ENCODE results near the gene KLHL36. TPM values are rescaled to one million over a fixed set of nuclear protein-coding genes. Genes with fewer than 3 reads are reported as not detected.

KLHL36 gene
- total RNA-seq, 1 experiment from 2014 or later: 36.7 TPM

DNA sequence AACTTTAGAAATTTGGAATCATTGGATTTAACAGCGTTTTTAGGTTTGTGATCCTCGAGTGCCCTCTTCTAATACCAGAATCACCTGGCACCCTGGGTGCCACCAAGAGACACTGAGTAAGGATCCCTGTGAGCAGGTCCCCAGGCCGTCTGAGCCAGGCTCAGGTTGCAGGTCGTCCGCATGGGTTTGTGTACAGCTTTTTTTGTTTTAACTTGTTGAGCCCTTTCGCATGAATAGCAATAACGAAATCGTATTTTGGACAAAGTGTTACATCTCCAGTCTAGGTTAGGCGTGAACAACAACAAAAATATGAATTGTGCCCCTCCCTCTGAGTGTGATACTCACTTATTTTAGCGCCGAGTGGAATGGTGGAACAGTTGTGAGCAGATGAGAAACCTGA, 62.4 kb downstream of the KLHL36 start:
- no peak for DNase-seq
- Histone ChIP-seq H3K79me1 (ENCODE audit: insufficient read depth, low read depth, low read length, poor library complexity, severe bottlenecking) (peaks cover 11% of the 10 kb centered on the region), H3K4me2 (ENCODE audit: insufficient read depth, insufficient read length, low read length) (no peak overlapping the region), H4K91ac (ENCODE audit: insufficient read length, low read depth, low read length) (no peak overlapping the region), H3K56ac (ENCODE audit: insufficient read length, low read depth, low read length) (no peak overlapping the region), H3K4ac (ENCODE audit: low read depth, low read length) (no peak overlapping the region), H4K20me1 (ENCODE audit: control insufficient read depth, insufficient read depth, insufficient read length) (peaks cover 4% of the 10 kb centered on the region), H3K18ac (ENCODE audit: insufficient read length, low read depth, low read length) (no peak overlapping the region), H2BK15ac (ENCODE audit: low read depth, low read length) (no peak overlapping the region), H3K4me1 (ENCODE audit: insufficient read depth, low read length) (peaks cover 2% of the 10 kb centered on the region; the same call in 1 of the 2 replicates), H4K5ac (ENCODE audit: insufficient read length, low read depth, low read length) (no peak overlapping the region), H3K27ac (ENCODE audit: insufficient read length, low read depth, low read length) (no peak overlapping the region), H3K14ac (ENCODE audit: insufficient read depth, low read length) (no peak overlapping the region), H3K9me3 (ENCODE audit: control insufficient read depth, low read depth, low read length) (no peaks in the 10 kb centered on the region), H3T11ph (ENCODE audit: low read length) (no peak overlapping the region), H2BK12ac (ENCODE audit: insufficient read length, low read depth, low read length) (no peak overlapping the region), H3K79me2 (ENCODE audit: insufficient read depth, low read length) (peaks cover 84% of the 10 kb centered on the region), H3K23ac (ENCODE audit: insufficient read length, low read depth, low read length) (no peak overlapping the region), H2AK5ac (ENCODE audit: insufficient read length, low read length) (no peak overlapping the region), H4K8ac (replicated peaks; ENCODE audit: insufficient read length, low read depth, low read length) (no peak overlapping the region), H2BK120ac (ENCODE audit: low read depth, low read length, poor library complexity, severe bottlenecking) (no peak overlapping the region), H2BK5ac (ENCODE audit: insufficient read length, low read length) (no peak overlapping the region), H3K9ac (ENCODE audit: extremely low read depth, insufficient read length, low read length) (no peak overlapping the region), H3K27me3 (ENCODE audit: insufficient read depth, low read length) (no peaks in the 10 kb centered on the region), H3K23me2 (ENCODE audit: insufficient read length, low read depth, low read length, poor library complexity, severe bottlenecking) (no peaks in the 10 kb centered on the region), H2AFZ (ENCODE audit: low read length) (no peak overlapping the region), H2BK20ac (ENCODE audit: low read depth, low read length, poor library complexity, severe bottlenecking) (no peak overlapping the region)
- TF ChIP-seq, protein P1, sequence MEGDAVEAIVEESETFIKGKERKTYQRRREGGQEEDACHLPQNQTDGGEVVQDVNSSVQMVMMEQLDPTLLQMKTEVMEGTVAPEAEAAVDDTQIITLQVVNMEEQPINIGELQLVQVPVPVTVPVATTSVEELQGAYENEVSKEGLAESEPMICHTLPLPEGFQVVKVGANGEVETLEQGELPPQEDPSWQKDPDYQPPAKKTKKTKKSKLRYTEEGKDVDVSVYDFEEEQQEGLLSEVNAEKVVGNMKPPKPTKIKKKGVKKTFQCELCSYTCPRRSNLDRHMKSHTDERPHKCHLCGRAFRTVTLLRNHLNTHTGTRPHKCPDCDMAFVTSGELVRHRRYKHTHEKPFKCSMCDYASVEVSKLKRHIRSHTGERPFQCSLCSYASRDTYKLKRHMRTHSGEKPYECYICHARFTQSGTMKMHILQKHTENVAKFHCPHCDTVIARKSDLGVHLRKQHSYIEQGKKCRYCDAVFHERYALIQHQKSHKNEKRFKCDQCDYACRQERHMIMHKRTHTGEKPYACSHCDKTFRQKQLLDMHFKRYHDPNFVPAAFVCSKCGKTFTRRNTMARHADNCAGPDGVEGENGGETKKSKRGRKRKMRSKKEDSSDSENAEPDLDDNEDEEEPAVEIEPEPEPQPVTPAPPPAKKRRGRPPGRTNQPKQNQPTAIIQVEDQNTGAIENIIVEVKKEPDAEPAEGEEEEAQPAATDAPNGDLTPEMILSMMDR (conservative IDR thresholded peaks at IDR 0.05): no peak
- peaks cover 0 to 12% (median 0%) of the 10 kb centered on the region in 3 experiments; a peak in 4 of 7 replicates for H3K36me3 Mint-ChIP-seq (ENCODE audit: insufficient read depth in 1 of 3, low read depth in 3 of 3)
- peaks cover 63 to 72% of the 10 kb centered on the region in 2 experiments for H3K4me1 Mint-ChIP-seq
- no CpG with 5 or more reads among the region's 11 CpGs for WGBS (ENCODE audit: extremely low coverage, insufficient read length, low lambda C conversion rate)
- H3K4me3 Mint-ChIP-seq: no peak overlapping the region
- H3K9me3 Mint-ChIP-seq: no peaks in the 10 kb centered on the region
- no peak overlapping the region for H3K27ac Mint-ChIP-seq
- no peaks in the 10 kb centered on the region for H3K27me3 Mint-ChIP-seq (ENCODE audit: low read depth)

Other genes starting within 250 kb of the KLHL36 start
- 17.9 and 21.5 TPM in 2 replicates for gene MEAK7, start 143.9 kb upstream of the KLHL36 start, total RNA-seq (2021)
- 81.4 and 88.6 TPM in 2 replicates for gene COTL1, start 30.4 kb upstream of the KLHL36 start, total RNA-seq (2021)
- gene USP10, start 51.5 kb downstream of the KLHL36 start, total RNA-seq (2021): 203 and 205 TPM in 2 replicates
- 2.1 and 2.3 TPM in 2 replicates for gene CRISPLD2, start 171.5 kb downstream of the KLHL36 start, total RNA-seq (2021)